Kidney tubule cell (primary cell): Measurements from ENCODE around the gene TBC1D5.
"Not testable (repeated sequence)": the region's sequence is repeated elsewhere in the genome, so short reads cannot be mapped to it uniquely, and the experiment has no call there.

Experiments
- DNase-seq: peaks from one replicate; pipeline ENCODE4 v3.0.0-alpha.2; 2018; ENCODE audit warnings: low spot score

Gene TBC1D5

DNA sequence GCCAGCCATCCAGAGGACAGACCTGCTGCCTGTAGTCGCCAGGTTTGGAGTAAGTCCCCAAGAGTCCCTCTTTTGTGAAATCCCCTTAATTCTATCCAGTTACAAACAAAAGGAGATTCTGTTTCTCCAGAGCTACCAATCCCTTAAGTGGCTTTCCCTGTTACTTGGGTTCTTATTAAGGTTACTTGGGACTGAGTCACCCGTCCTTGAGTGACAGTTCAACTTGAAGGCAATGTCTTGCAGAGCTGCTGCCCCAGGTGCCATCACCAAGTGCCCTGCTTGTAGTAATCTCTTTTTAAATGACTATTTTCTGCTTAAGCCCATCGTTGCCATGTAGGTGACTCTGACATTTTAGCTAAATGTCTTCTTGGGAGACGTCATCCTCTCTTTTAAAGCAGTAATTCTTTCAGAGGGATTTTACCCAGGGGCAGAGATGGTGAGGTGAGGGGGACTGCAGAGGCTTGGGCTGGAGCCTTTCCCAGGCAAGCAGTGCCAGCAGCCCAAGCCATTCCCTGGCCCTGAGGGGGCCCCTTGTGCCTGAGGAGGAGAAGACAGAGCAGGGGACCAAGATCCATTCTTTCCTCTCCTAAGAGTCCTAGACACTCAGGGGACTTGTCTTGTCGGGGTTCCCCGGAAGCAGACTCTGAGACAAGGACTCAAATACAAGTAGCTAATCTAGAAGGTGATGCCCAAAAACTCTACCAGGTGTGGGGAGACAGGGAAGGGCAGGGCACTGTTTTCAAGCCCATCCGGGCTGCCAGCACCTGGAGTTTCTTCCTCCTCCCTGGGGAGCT is 604.0 kb downstream of the TBC1D5 start:
- no peak for DNase-seq

DNA sequence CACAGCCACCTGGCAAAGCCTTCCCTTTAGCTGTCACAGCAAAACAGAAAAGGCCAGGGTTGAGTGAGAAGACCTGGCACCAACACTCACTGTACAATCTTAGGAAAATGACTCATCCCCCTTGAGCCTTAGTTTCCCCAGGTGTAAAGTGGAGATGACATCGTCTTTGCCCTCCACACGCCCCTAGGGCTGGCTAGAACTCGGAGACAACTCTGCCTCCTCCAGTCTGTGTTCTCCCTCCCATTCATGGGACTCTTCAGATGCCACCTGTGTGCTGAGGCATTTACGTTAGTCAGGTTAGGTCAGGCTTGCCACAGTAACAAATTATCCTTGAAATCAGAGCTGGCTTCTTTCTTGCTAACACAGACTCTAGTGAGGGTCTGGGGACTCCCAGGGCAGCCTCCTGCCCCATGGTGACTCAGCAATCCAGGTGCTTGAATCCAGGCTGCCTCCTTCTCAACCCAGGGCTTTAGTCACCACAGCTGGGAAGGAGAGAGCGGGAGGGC is 605.1 kb downstream of the TBC1D5 start:
- no peak for DNase-seq

DNA sequence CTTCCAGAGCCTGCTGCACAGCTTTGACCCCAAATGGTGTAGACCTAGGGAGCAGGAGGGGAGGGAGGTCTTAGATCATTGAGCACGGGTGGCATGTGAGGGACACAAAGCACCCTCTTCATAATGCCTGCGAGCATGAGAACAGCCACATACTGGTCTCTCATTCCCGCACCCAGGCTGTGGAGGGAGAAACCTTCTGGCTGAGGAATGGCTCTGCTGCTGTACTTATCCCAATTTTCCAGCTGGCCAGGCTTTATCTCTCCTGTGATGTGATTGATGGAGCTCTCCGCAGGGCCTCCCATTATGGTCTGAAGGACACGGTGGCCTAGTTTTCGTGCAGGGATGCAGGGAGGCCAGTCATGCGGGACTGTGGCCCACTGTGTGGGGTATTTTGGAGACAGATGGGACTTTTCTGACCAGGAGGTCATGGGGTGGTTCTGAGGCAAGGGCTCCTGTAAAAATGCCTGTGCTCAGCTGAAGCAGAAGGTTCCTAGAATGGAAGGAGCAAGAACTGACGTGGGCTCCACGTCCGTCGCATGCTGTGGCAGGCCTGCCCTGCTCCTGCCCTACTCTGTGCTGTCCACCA is 606.2 kb downstream of the TBC1D5 start:
- DNase-seq = peak; percentile 15

DNA sequence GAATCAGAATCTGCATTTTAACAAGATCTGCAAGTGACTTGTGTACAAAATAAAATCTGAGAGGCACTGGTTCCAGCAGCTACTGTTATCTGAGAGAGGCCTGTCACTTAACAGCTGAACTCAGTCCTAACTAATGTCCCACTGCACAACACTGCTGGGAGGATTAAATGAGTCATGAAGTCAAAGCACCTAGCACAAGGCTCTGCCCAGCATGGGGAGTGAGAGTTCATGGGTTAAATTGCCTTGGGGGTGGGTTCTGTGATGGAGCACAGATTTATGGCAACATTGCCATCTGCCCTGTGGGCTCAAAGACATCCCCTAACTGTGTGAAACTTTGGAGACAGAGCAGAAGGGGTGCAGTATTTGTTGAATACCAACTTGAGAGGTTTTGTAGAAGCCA is 606.7 kb downstream of the TBC1D5 start:
- no peak for DNase-seq

DNA sequence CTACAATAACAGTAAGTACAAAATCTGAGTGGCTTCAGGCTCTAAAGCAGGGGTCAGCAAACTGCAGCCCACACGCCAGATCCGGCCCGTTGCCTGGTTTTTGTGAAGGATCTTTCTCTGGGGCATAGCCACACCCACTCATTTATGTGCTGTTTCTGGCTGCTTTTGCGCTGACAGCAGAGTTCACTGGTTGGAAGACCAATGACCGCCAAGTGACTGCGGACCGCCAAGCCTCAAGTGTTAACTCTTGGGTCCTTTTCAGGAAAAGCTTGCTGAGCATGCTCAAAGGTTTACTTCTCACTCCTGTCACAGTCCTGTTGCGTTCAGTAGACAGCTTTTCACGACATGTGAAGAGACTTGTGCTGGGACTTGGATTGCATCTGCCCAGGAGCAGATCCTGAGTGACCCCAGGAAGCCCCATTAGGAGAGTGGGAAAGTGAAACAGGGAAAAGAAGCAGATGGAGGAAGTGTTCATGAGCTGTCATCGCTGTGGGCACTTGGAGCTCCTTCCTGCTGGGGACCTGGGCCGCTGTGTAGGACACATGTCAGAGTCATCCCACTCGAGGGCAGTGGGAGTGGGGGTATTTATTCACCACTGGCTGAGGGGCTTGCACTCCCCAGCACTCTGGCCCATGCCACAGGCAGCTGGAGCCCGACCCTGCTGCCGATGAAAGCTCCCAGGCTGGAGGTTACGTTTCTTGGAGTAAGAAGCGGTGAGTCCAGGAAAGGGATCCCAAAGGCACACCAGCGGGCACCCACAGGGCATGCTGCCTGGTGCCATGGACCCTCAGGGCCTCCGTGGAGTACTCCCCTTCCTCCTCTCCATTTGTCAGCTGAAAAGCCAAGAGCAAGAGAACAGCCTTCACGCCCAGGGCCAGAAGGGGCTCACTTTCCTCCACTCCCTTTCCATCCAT is 608.5 kb downstream of the TBC1D5 start:
- DNase-seq = no peak

DNA sequence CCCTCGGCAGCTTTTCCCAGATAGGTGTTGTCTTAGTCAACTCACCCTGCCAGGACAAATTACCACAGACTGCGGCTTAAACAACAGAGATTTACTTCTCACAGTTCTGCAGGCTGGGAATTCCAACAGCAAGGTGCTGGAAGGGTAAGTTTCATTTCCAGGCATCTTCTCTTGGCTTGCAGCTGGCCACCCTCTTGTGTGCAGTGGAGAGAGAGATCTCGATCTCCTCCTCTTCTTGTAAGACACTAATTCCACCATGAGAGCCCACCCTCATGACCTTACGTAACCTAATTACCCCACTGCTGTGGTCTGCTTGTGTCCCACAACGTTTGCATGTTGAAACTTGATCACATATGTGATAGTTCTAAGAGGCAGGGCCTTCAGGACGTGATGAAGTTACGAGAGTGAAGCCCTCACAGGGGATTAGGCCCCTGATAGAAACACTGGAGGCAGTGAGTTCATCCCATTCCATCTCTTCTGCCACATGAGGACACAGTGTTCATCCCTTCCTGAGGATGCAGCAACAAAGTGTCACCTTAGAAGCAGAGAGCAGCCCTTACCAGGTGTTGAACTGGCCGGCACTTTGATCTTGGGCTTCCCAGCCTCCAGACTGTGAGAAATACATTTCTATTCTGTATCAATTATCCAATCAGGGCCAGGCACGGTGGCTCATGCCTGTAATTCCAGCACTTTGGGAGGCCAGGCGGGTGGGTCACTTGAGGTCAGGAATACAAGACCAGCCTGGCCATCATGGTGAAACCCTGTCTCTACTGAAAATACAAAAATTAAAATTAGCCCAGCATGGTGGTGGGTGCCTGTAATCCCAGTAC is 609.9 kb downstream of the TBC1D5 start:
- DNase-seq = no peak

DNA sequence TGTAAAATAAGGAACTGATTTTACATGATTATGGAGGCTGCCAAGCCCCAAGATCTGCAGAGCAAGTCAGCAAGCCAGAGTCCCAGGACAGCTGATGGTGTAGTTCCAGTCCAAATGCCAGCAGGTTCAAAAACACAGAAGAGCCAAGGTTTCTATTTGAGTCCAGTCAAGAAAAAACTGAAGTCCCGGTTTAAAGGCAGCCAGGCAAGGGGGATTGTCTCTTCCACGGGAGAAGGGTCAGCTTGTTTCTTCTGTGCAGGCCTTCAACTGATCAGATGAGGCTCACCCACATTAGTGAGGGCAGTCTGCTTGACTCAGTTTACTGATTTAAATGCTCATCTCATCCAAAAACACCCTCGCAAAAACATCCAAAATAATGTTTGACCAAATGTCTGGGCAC is 611.5 kb downstream of the TBC1D5 start:
- no peak for DNase-seq

DNA sequence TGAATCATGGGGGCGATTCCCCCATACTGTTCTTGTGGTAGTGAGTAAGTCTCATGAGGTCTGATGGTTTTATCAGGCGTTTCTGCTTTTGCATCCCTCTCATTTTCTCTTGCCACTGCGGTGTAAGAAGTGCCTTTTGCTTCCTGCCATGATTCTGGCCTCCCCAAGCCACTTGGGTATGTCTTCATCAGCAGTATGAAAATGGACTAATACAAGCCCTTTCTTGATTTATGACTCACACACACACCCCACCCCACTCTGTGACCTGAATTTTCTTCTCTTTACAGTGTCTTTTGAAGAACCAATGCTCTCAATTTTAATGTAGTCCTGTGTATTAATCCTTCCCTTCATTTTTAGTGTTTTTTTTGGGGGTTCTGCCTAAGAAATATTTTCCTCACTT is 612.9 kb downstream of the TBC1D5 start:
- no peak for DNase-seq

DNA sequence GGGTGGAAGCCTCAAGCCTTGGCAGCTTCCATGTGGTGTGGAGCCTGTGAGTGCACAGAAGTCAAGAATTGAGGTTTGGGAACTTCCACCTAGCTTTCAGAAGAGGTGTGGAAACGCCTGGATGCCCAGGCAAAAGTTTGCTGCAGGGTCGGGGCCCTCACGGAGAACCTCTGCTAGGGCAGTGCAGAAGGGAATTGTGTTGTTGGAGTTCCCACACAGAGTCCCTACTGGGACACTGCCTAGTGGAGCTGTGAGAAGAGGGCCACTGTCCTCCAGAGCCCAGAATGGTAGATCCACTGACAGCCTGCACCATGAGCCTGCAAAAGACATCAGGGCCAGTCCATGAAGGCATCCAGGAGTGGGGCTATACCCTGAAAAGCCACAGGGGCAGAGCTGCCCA is 613.8 kb downstream of the TBC1D5 start:
- DNase-seq = not testable (repeated sequence)

DNA sequence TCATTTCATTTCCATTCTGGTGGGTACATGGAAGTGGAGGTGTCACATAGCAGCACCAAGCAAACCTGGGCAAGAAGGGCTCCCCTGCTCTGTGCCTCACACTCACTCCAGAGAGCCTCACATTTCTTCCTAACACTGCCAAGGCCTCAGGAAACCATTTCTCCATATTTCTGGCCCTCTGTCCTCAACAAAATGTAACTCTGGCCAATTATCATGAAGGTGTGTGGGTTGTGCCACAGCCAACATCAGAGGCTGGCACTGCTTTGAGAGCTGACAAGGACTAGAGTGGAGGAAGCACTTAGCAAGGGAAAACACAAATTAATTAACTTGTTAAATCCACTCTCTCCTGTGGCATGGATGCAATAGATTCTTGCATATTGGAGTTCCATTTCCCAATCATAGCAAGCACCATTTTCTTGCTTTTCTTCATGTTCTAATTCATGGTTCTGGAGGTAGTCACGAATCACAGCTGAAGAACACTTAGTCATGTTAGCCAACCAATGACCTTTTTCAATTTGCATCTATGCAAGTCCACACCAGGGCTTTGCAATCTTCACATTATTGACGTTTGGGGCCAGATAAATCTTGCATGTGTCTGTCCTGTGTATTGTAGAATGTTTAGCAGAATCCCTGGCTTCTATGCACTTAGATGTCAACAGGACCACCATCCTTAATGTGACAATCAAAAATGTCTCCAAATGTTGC is 616.5 kb downstream of the TBC1D5 start:
- no peak for DNase-seq

DNA sequence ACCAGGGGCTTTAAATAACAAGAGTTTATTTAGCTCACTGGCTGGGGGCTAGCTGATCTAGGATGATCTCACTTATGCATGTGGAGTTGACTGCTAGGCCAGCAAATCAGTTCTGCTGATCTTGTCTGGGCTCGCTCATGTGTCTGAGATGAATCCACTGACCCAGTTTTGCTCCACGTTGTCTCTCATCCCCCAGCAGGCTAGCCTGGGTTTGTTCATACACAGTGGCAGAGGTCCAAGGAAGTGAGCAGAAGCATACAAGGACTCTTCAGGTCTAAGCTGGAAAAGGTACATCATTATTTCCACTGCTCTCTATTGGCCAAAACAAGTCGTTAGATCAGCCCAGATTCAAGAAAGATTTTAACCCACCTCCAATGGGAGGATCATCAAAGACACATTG is 619.7 kb downstream of the TBC1D5 start:
- no peak for DNase-seq

DNA sequence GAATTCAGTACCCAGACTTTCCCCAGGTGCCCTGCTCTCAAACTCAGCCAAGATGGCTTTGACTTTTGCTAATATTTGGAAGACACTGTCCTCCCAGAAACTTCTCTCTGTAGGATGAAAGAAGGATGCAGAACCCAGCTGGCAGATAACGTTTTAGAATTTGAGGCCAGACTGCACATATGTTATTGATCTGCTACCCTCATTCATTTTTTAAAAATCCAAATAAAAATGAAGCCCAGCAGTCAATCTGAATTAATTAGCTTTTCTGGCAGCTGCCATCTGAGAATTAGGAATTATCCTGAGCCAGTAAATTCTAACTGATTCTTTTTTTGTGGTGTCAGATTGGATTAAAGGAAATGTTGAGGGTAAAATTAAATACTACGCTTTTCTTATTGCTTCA is 621.1 kb downstream of the TBC1D5 start:
- no peak for DNase-seq

DNA sequence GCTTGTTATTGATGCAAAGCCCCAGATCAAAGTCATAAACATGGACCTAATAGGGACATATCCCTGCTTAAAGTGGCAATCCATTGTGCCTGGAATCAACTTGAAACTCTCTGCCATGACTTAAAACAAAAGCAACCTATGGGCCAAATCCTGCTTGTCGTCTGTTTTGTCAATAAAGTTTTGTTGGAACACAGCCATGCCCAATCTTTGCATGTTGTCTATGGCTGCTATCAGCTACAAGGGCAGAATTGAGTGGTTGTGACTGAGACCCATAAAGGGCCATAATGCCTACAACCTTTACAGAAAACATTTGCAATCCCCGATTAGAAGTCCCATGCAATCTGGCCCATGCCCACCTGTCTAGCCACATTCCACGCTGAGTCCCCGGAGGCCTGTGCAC is 622.3 kb downstream of the TBC1D5 start:
- DNase-seq = no peak

DNA sequence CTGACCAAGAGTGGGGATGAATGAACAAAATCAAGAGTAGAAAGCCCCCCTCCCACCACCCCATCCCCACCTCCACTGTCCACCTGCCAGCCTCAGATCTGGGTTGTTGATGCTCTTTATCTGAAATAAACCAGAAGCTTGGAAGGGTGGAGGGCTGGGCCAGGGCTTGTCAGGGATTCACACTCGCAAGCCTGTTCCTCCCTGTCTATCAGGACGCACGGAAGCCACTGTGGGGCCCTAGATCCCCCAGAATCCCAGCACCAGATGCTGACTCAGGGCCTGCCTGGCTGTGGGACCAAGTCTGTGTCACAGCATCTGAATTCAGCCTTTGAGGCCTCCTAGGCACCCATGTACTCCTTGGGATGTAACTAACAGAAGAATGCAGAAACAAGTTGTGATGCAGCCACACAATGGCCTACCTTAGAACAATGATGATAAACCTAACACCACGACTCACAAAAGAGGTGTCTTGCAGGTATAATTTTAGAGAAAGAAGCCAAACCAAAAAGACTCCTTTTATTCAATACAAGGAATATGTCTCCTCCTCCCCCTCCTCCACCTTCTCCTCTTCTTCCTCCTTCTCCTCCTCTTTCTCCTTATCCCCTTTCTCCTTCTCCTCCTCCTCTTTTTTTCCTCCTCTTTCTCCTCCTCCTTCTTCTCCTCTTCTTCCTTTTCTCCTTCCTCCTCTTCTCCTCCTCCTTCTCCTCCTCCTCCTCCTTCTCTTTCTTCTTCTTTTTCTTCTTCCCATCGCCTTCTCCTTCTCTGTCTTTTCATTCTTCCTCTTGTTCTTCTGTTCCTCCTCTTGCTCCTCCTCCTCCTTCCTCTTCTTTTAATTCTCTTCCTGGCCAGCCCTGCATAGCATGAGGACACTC is 623.0 kb downstream of the TBC1D5 start:
- no peak for DNase-seq

DNA sequence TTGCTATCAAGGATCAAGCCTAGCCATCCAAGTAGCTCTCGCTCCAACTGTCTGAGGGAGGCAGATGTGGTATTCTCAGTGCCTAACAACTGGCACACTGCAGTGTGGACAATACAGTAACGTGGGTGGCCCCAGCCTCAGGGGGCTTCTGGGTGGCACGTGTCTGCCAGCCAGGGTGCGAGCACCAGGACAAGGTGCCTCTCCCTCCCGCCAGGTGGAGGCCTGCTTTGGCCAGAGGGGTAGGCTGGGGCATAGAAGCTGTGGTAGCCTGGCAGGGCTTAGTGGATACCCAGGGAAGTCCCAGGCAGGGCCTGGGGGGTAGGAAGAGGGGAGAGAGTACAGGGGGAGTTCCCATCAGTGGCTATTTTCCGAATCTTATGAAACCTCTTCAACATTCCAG is 623.7 kb downstream of the TBC1D5 start:
- DNase-seq = no peak

DNA sequence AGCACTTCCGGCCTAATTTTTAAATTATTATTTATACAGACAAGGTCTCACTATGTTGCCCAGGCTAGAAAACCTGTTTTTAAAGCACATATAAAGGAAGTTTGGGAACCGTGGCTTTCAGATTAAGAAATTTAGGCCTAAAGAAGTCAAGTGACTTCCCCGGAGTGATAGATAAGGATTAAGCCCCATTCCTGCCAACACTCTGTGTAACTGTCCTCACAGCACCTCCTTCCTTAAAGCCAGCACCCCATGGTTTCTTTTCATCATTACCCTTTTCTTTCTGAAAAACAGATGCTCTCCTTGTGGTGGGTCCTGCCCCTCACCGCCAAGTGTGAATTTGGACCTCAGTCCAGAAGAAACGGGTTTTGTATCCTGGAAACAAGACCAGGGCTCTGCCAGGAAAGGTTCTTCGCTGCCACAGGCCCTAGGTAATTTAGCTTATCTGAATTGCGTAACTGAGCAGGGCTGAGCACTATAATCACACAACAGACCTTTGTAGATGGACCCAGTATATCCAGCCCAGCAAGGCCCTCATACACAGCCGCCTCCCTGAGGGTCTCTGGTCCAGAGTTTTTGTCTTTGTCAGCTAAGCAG is 626.3 kb downstream of the TBC1D5 start:
- no peak for DNase-seq

DNA sequence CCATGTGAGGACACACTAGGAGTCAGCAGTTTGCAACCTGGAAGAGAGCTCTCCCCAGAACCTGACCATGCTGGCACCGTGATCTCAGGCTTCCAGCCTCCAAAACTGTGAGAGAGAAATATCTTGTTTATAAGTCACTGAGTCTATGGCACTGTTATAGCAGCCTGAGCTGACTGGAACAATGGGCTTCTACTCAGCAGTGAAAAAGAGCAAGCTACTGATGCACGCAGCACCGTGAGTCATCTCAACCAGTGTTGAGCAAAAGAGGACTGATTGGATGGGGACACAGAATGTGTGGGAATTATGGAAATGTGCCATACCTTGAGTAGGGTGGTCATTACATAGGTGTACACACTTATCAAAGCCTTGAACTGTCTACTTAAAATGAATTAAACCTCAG is 627.2 kb downstream of the TBC1D5 start:
- peak; percentile 83 for DNase-seq

DNA sequence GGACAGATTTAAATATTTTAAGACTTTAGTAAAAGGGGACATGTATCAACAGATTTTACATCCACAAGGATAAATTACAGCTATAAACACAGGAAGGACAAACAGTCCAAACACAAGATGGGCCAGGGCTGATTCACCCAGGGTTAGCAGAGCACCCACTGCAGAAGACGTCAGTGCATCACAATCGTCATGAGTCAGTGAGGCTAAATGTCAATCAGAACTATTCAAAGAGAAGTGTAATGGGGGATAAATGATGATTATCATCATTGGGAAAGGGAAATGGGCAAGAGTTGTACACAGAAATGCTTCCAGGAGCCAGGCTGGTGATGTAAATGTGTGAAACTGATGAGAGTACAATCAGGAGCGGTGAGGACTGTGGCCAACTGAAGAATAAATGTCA is 630.8 kb downstream of the TBC1D5 start:
- no peak for DNase-seq

DNA sequence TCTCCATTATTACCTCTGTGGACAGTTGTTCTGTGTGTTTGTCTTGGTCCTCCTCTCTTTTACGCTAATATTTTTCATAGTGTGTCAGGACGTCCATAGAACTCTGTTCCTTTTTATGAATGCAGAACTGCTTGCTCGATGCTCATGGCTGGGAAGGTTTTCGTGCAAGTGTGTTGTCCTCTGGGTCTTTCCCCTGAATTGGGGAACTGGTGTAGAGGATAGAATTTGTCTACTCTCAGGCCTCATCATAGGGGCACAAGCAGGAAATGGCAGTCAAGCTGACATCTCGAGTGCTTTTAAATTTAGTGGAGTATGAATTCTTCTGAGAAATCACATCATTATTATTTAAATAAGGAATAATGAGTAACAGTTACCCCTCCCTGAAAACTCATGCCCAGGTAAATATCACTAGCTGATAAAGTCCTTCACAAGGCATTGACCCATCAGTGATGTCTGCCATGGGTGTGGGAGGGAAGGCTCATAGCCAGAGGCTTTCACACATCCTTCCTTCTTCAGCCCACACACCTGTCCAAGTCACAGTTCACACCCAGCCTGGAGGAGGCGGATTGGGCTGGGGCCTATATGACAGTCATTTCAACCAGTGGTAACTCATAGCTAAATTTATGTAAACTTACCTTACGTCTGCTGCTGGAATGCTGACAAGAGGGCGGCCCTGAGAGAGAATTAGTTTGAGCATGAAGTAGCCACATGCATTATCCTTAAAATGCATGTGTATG is 631.6 kb downstream of the TBC1D5 start:
- no peak for DNase-seq
